Aorta (tissue), 5 donors: ENCODE measurements around the gene INPP5J. TPM values are rescaled to one million over a fixed set of nuclear protein-coding genes. Genes with fewer than 3 reads are reported as not detected.

Experiments
- ATAC-seq: fragments of 200-7000 bp; cut with Tn5 transposase; one replicate; pipeline ENCODE4 v1.9.1; 2022; ENCODE audit warnings: moderate library complexity; ENCODE audit not compliant: low FRiP score
- DNase-seq, 2 donors: peaks; one replicate each; pipeline ENCODE4 v3.0.0-alpha.2; 2020
- H3K27ac ChIP-seq, 2 donors: one replicate each; pipeline ENCODE4 v1.5.1; 2013; ENCODE audit warnings: low read length in 2 of 2, mild to moderate bottlenecking in 2 of 2, moderate library complexity in 2 of 2, control low read depth in 1 of 2, inconsistent platforms in 1 of 2, low read depth in 1 of 2
- H3K27me3 ChIP-seq, 2 donors: one replicate each; pipeline ENCODE4 v1.6.1; 2013; ENCODE audit warnings: control low read depth in 1 of 2, low read length in 1 of 2, mild to moderate bottlenecking in 1 of 2, moderate library complexity in 1 of 2; ENCODE audit not compliant: insufficient read depth in 2 of 2, control insufficient read depth in 1 of 2
- H3K36me3 ChIP-seq, 2 donors: one replicate each; pipeline ENCODE4 v1.6.1; 2013; ENCODE audit warnings: control low read depth in 1 of 2, low read length in 1 of 2, mild to moderate bottlenecking in 1 of 2; ENCODE audit not compliant: insufficient read depth in 2 of 2, control insufficient read depth in 1 of 2
- H3K4me1 ChIP-seq, 2 donors: one replicate each; pipeline ENCODE4 v1.6.1; 2013; ENCODE audit warnings: low read length in 2 of 2, control low read depth in 1 of 2, mild to moderate bottlenecking in 1 of 2, moderate library complexity in 1 of 2; ENCODE audit not compliant: insufficient read depth in 2 of 2, control insufficient read depth in 1 of 2
- H3K4me3 ChIP-seq, 2 donors: one replicate each; pipeline ENCODE4 v1.5.1; 2013; ENCODE audit warnings: low read length in 2 of 2, control low read depth in 1 of 2, mild to moderate bottlenecking in 1 of 2
- H3K9me3 ChIP-seq: one replicate; pipeline ENCODE4 v1.6.1; 2013; ENCODE audit warnings: mild to moderate bottlenecking, low read length; ENCODE audit not compliant: control insufficient read depth
- WGBS, 2 donors: extraction: QIAGEN DNeasy Blood & Tissue Kit; methylation state at CpG; one replicate each; pipeline ENCODE4 v1.1.7; 2013; 5-methylcytosine and 5-hydroxymethylcytosine counted together
- intact Hi-C, 2 donors: fragments of 100-400 bp; cut with DNase I; formaldehyde crosslinking; loops; one replicate each; pipeline versions ENCODE4 v1.14.2 to v1.15.0; 2022
- polyA plus RNA-seq, 2 donors: library from polyadenylated mRNA; stranded (reverse); fragments of 200-250 nt; gene quantifications; one replicate each; pipeline ENCODE4 v1.2.3, GENCODE V29; 2013
- total RNA-seq, 2 donors: library from RNA; stranded (reverse); fragmentation: NEBNext Ultra II Directional; extraction: Animal tissue kit (Norgen Biotek cat#: 25700); gene quantifications; one replicate each; pipeline ENCODE4 v1.2.1, GENCODE V29; 2021
- donor health status: healthy with polysubstance abuse.
- donor health status: Bipolar disorder and iron deficiency.
- donor health status: DM: no; HTN: no; CAD: no.
- donor health status: DM: no; HTN: no; CAD: no.
- donor health status: DM: yes; HTN: yes; CAD: no.

Gene INPP5J
- total and polyA plus RNA-seq, 4 donors = 2.4 to 8.3 (median 5.5) TPM

GRCh38 chr22:31119026-31119717 lies 3.6 kb upstream of the INPP5J start:
- Histone ChIP-seq H3K36me3 (no peaks in the 10 kb centered on the region), H3K27me3 (no peaks in the 10 kb centered on the region), H3K4me3 (no peak overlapping the region), H3K27ac (no peak overlapping the region), H3K4me1 (no peaks in the 10 kb centered on the region), H3K9me3 (no peaks in the 10 kb centered on the region)
- no peak for DNase-seq
- intact Hi-C loops = no loop called here
- no peak for ATAC-seq
- WGBS, 2 donors = 73 to 85% methylated on average over 7 of the region's 7 CpGs

- no peak overlapping the region for H3K27ac ChIP-seq
- H3K9me3 ChIP-seq = no peaks in the 10 kb centered on the region
- no peaks in the 10 kb centered on the region for H3K27me3 ChIP-seq
- intact Hi-C loops = loop anchor here in 1 of 2 donors (5.0 kb wide), 1 partner anchor 92 kb away; the partner anchor contains the start of gene LIMK2
- ATAC-seq (no peak), DNase-seq (no peak)
- no peak overlapping the region for H3K4me3 ChIP-seq
- WGBS, 2 donors = 82 to 92% methylated on average over 5 of the region's 5 CpGs
- H3K36me3 ChIP-seq = no peaks in the 10 kb centered on the region
- no peaks in the 10 kb centered on the region for H3K4me1 ChIP-seq
These were observed 2.5 kb upstream of the INPP5J start for GRCh38 chr22:31120230-31120629.

GRCh38 chr22:31120642-31121041 lies 2.1 kb upstream of the INPP5J start:
- H3K4me1 ChIP-seq = no peaks in the 10 kb centered on the region
- no peaks in the 10 kb centered on the region for H3K9me3 ChIP-seq
- ATAC-seq (no peak), DNase-seq (no peak)
- intact Hi-C loops = loop anchor here in 1 of 2 donors (5.0 kb wide), 1 partner anchor 92 kb away; the partner anchor contains the start of gene LIMK2
- no peak overlapping the region for H3K4me3 ChIP-seq
- no peaks in the 10 kb centered on the region for H3K36me3 ChIP-seq
- 98 to 100% methylated on average over 1 of the region's 1 CpG for WGBS, 2 donors
- H3K27ac ChIP-seq = no peak overlapping the region
- no peaks in the 10 kb centered on the region for H3K27me3 ChIP-seq

- Histone ChIP-seq H3K4me1 (no peaks in the 10 kb centered on the region), H3K36me3 (no peaks in the 10 kb centered on the region), H3K27me3 (no peaks in the 10 kb centered on the region), H3K4me3 (no peak overlapping the region), H3K27ac (no peak overlapping the region), H3K9me3 (no peaks in the 10 kb centered on the region)
- intact Hi-C loops = loop anchor here in 1 of 2 donors (5.0 kb wide), 1 partner anchor 91 kb away; the partner anchor contains the start of gene LIMK2
- DNase-seq = no peak
- ATAC-seq = no peak
- 94 to 96% methylated on average over 4 of the region's 4 CpGs for WGBS, 2 donors
These were observed 1.4 kb upstream of the INPP5J start for GRCh38 chr22:31121403-31121802.

GRCh38 chr22:31122196-31122531 lies 602 bp upstream of the INPP5J start:
- H3K9me3 ChIP-seq = no peaks in the 10 kb centered on the region
- no peaks in the 10 kb centered on the region for H3K27me3 ChIP-seq
- no peak overlapping the region for H3K4me3 ChIP-seq
- WGBS, 2 donors = 51 to 62% methylated on average over 2 of the region's 2 CpGs
- no peaks in the 10 kb centered on the region for H3K36me3 ChIP-seq
- no peak overlapping the region for H3K27ac ChIP-seq
- no peaks in the 10 kb centered on the region for H3K4me1 ChIP-seq
- DNase-seq = no peak
- ATAC-seq = no peak
- intact Hi-C loops = loop anchor here in 1 of 2 donors (5.0 kb wide), 1 partner anchor 90 kb away; the partner anchor contains the start of gene LIMK2

- ATAC-seq (no peak), DNase-seq (no peak)
- Histone ChIP-seq H3K4me1 (no peaks in the 10 kb centered on the region), H3K9me3 (no peaks in the 10 kb centered on the region), H3K4me3 (peak overlapping the region in 1 of 2 donors; percentile 40), H3K27ac (no peak overlapping the region), H3K36me3 (no peaks in the 10 kb centered on the region), H3K27me3 (no peaks in the 10 kb centered on the region)
- intact Hi-C loops = loop anchor here in 1 of 2 donors (5.0 kb wide), 1 partner anchor 89 kb away; the partner anchor contains the start of gene LIMK2
- 73 to 79% methylated on average over 4 of the region's 4 CpGs for WGBS, 2 donors
These were observed 481 bp downstream of the INPP5J start for GRCh38 chr22:31123292-31123602.

- Histone ChIP-seq H3K36me3 (no peaks in the 10 kb centered on the region), H3K9me3 (no peaks in the 10 kb centered on the region), H3K4me1 (no peaks in the 10 kb centered on the region), H3K27me3 (no peaks in the 10 kb centered on the region), H3K4me3 (no peak overlapping the region), H3K27ac (no peak overlapping the region)
- ATAC-seq = no peak
- intact Hi-C loops = loop anchor here in 1 of 2 donors (5.0 kb wide), 1 partner anchor 88 kb away; the partner anchor contains the start of gene LIMK2
- WGBS, 2 donors = 60 to 62% methylated on average over 3 of the region's 3 CpGs
- DNase-seq = peak in 1 of 2 donors; percentile 56
These were observed 1.5 kb downstream of the INPP5J start for GRCh38 chr22:31124290-31124689.

GRCh38 chr22:31124811-31125465 lies 2.2 kb downstream of the INPP5J start:
- WGBS, 2 donors = 72 to 78% methylated on average over 14 of the region's 14 CpGs
- ATAC-seq (no peak), DNase-seq (peak in 1 of 2 donors; percentile 60)
- Histone ChIP-seq H3K4me3 (no peak overlapping the region), H3K27me3 (no peaks in the 10 kb centered on the region), H3K4me1 (no peaks in the 10 kb centered on the region), H3K9me3 (no peaks in the 10 kb centered on the region), H3K27ac (no peak overlapping the region), H3K36me3 (no peaks in the 10 kb centered on the region)
- intact Hi-C loops = loop anchor here in 1 of 2 donors (5.0 kb wide), 1 partner anchor 87 kb away; the partner anchor contains the start of gene LIMK2
